GM11168 (cell line): ENCODE data around the gene OSM.

ENCODE experiments used
- in situ Hi-C: fragments of 300-500 bp; cut with MboI; formaldehyde crosslinking; loops from one replicate; pipeline ENCODE4 v1.12.0; 2022; ENCODE audit warnings: low sequenced_read_pairs; ENCODE audit not compliant: unreplicated experiment

The OSM gene

DNA sequence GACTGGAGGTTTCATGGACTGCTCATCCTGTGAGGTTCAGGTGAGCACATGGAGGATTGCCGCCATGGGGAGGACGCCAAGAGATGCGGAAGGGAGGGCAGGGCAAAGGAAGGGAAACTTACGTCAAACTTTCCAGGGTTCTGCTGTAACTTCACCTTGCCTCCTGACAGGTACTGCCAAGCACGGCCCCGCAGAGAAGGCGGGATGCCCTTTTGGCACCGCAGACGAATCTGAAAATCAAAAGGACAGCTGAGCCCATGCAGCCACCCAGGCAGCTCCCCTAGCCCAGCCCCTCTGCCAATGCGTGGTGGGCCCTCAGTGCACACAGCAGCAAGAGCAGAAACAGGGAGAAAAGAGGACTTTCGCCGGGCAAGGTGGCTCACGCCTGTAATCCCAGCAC is 32.7 kb upstream of the OSM start:
- in situ Hi-C loops, result no loop called here

DNA sequence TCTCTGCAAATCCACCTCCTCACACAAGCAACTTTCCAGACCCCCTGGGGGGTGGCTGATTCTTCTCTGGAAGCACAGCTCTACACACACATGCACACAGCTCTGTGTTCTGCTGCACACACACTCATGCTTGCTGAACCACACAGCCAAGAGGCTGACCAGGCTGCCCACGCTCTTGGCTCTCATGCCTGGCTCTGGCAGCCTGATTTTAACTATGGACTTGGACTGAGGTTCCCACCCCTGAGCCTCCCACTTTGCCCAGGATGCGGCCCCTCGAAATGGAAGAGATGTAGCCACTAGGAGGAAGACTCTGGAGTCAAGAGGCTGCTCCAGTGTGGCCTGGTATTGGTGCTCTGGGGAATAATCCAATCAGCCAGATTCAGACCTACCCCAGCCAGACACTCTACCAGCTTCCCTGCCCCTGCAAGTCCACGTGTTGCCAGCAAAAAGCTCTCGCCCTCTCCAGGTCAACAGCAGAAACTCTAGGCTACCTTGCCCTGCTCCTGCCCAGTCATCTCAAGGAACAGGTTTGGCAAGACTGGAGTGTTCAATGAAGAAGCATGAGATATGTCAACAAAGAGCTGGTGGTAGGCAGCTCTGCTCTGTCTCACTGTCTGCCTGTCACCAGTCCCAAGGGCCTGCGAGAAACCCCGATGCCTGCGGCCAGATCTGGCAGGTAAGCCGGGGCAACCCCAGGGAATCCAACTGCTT is 31.5 kb upstream of the OSM start:
- in situ Hi-C loops, result no loop called here

DNA sequence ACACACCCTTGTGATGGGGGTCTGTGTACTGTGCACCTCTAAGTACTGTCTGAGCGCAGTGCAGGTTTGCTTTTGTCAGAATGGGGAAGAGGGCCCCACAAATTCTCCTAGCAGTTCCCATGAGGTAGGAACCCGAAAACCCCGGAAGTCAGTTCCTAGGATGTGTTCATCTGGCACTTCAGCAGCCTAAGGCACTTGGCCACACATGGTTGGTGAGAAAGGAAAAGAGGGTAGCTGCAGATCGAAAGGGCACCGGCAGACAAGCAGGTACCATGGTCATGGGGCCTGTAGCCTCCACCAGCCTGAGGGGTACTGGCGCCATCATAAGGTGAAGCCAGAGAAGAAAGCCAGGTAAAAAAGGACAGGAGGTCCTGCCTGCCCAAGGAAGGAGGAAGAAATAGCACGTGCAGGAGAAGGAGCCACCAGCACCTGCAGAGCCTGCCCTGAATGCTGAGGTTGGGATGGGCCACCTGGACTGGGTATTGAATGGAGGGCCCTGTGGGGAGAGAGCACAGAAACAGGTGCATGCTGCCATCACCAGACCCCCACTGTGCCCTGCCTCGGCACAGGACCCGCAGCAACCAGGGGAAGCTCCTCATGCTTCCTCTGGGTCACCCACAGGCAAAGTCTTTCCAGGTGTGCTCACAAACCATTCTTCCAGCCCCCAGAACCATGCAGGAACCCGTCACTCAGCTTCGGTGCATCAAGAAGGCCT is 30.8 kb upstream of the OSM start:
- in situ Hi-C loops, result no loop called here

DNA sequence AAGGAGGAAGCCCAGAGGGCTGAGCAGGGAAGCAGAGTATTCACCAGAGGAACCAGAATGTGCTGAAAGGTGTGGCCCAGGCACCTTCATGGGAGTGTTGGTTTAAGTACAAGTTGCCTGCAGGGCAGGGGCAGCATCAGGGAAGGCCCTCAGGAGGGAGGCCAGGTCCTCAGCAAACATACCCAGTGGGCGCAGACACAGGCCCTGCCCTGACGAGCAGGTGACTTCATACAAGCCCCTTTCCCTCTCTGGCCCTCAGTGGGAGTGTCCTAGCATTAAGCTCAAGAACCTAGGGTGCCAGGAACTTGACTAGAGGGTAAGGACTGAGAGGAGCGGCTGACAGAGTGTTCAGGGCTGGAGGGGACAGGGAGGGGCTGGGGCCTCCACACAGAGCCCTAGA is 30.2 kb upstream of the OSM start:
- in situ Hi-C loops, result no loop called here

DNA sequence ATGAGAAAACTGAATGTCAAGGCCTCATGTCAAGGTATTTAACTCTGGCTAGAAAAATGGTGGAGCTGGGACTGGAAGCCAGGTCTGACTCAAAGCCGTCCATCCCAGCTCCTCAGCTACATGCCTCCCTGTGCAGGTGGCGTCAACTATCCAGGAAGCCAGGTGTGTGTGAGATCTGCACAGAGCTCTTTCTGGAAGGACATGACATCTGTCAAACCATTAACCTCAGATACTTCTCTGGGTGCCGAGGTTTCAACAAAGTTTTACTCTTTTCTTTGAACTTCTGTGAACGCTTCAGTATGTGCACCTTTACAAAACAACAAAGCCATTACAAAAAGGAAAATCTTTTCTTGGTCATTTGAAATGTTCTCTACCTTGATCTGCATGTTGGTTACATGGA is 29.7 kb upstream of the OSM start:
- in situ Hi-C loops, result no loop called here

DNA sequence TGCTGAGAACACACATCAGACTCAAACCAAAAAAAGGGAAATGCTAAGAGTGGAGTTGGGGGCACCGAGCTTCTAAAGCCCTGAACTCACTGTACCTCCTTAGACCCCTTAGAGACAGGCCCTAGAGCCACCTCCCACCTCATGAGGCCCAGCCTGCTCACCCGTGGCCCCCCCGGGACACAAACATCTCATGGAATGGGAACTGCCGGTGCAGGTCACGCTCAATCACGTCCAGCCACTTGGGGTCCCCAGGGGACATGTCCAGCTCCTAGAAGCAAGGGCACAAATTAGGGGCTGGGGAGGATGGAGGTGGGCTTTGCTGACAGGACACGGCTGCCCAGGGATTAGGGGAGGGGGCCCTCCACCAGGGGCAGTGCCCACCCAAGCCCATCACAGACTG is 28.9 kb upstream of the OSM start:
- in situ Hi-C loops, result no loop called here

DNA sequence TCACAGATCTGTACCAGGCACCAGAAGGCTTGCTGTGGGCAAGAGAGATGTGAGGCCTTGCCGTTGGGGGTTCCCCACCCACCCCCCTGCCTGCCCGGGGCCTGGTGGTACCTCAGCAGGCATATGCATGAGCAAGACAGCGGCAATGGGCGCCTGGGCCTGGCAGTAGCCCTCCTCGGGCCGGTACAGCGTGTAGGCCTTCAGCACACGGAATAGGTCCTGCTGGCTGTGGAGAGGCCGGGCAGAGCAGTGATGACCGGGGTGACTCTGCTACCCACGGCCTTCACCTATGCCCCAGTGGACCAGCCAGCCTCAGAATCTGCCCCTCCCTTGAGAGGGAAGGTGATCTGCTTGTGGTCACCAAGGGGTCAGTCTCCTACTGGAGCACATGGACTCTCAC is 28.2 kb upstream of the OSM start:
- in situ Hi-C loops, result no loop called here

DNA sequence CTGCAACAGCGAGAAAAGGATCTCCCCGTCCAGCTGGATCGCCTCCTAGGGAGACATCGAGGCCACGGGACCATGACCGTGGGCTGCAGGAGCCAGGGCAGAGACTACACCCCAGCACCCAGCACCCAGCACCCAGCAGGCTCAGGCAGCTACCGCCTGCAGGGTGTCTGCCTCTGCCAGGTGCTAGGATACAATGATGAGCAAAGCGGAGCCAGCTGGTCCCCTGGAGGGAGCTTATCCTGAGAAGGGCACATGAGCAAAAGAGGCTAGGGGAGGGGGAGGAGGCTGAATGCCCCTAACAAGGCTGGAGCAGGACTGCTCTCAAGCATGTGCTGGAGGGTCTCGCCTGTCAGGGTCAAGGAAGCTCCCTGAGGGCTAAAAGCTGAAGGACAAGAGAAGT is 27.4 kb upstream of the OSM start:
- in situ Hi-C loops, result no loop called here

DNA sequence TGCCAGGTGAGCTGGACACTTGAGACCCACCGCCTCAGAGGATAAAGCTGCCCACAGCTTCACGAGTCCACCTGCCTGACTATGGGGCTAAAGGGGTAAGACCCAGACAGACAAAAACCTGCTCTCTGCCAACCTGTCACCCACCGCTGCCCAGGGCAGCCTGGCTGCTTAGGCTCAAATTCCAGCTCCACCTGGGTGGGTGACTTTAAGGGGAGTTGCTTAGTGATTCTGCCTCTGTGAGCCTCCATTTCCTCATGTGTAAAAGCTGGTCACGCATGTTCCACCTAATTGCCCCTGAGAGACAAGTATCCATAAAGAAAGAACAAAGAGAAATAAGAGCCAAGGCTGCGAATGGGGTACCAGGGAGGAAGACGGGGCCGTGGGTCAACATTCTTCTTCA is 26.4 kb upstream of the OSM start:
- in situ Hi-C loops, result no loop called here

DNA sequence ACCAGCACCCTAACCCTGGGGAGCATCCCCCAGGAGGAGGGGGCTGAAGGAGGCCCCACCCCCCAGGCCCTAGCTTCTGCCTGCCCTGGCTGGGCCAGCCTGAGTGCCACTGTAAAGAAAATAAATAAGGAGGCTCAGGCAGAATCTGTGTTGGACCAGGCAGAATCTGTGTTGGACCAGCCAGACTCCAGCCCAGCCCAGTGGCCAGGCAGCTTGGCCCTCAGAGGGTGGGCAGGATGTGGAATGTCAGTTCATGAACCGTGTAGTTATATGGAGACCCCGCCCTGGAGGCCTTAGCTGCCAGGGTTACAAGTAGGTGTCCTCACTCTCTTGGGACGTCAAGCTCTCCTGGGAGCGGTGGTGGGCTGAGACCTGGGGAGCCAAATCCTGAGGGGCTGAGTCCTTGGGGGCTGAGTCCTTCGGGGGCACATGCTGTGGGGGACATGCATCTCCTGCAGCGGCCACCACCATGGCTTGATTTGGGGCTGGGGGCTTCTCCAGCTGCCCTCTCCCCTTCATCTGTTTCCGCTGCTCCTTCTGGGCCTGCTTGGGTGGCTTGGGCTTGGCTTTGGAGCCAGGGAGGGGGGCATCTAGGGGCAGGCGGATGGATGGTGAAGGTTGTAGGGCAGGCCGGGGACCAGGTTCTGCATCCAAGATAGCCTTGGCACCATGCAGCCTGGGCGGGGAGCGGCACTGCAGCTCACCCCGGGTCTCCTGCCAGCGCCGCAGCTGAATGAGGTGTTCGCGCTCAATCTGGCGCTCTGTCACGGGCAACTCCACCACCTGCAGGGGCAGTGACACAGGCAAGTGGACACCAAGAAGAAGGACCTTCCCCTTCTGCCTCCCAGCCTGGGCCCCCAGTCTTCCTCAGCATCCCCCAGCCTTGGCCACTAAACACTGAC is 25.7 kb upstream of the OSM start:
- in situ Hi-C loops, result no loop called here

DNA sequence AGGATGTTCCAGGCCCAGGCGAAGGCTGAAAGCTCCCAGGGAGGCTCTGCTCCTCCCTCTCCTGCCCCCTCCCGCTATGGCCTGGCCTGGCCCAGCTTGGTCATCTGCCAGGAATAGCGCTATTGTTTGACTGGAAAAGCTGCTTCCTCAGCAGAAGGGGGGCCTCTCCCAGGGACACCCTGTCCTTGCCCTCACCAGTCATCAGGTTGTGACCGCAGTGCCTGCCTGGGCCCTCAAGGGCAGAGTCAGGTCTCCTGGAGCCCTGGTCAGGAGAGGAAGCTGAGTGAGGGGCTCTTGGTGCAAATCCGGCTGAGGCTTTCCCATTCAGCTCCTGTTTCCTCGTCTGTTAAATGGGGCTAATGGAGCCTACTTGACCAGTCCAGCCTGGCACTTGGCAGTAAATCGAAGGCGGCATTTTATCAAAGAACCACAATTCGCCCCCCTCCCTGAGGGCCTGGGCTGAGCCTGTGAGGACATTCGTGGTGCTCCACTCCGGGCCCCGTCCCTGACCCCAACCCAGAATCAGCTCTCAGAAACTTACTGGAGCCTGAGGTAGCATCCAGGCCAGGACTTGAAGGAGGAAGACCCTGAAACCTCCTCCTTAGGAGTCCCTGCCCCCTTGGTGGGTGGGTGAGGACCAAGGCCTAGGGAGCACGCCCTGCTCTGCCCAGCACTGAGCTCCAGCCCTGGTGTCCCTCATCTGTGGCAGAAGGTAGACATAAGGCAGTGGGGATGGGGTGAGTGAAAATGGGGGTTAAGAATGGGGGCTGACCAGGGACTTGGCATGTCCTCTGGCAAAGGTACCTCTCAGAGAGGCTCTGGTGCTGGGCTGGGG is 24.6 kb upstream of the OSM start:
- in situ Hi-C loops, result no loop called here

DNA sequence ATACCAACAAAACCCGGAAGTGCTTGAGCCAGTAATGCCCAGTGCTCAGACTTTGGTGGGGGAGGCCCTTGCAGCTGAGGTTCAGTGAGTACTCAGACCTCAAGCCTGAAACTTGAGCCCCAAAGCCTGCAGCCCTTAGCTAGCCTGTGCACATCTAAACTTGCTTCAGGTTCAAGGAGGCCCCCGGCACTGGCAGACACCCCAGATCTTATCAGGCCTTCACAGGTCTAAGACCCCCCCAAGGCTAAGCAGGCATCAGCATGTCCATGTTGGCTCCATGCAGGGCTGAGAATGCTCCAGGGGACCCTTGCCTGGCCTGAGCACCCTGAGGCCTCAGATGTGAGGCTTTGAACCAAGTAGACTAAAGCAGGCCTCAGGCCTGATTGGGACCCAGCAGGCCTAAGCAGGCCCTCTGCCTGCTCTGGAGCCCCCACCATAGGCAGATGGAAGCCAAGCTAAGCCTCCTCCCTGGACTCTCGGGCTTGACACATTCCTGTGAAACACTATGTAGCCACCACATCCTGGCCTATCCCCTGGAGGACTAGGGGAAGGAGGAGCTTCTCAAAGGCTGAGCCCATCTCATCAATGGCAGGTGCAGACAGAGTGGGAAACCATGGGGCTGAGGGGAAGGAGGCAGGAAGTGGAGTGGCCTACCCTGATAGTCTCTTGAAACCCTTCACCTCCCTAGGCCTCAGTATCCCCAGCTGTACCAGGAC is 23.8 kb upstream of the OSM start:
- in situ Hi-C loops, result no loop called here

DNA sequence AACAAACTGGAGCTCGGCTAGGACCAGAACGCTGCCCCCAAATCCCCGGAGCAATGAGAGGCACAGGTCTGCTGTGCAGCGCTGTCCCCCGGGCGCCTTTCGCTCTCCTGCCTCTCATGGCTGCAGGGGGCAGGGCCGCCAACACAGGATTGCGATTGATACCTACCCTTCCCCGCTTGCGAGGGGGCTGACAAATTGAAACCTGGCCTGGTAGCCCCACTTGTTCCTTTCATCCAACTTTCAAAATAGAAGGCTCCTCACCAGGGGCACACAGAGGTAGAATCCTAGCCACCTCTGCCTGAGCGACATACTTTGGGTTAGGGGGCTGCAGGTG is 23.3 kb upstream of the OSM start:
- in situ Hi-C loops, result loop anchor here (5.0 kb wide), 1 partner anchor 97 kb away; the partner anchor contains the start of gene RNF215

DNA sequence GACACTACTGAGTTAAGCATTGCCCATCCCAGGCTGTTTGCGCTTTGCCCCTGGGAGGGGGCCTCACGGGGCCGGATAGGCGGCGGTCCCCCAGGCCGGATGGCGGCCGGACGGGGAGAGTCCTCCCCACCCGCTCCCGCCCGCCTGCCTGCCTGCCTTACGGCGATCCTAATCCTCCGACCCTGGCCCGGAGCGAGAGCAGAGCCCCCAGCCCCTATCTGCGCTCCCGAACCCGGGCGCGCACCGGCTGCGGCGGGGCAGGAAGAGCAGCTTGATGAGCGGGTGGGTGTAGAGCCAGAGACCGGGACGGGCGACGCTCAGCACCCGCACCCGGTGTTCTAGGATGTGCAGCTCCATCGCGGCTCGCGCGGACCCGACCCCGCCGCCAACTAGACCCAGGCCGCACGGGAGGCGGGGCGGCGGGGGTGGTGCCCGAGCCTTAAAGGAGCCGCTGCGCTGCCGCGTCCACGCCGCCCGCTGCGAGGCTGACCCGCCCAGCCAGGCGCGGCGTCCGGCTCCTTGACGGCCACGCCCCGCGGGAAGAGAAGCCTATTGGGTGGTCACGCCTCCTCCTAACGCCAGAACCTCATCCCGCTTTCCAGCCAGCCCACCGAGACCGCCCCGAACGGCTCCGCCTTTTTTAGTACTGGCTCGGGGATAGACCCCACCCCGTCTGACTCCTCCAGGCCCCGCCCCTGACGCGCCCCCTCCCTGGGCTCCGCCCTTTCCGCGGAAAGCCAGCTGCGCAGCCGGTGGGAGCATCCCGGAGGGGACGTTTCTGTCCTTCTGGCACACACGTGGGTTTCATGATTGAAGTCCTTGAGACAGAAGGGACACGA is 22.7 kb upstream of the OSM start, which contains the start of gene CASTOR1:
CASTOR1 (minus strand) TSS at position 365 of the 839 bp plus-strand sequence; CDS start at position 357, 8 bp downstream.
- in situ Hi-C loops, result loop anchor here (5.0 kb wide), 1 partner anchor 98 kb away; the partner anchor contains the start of gene RNF215

DNA sequence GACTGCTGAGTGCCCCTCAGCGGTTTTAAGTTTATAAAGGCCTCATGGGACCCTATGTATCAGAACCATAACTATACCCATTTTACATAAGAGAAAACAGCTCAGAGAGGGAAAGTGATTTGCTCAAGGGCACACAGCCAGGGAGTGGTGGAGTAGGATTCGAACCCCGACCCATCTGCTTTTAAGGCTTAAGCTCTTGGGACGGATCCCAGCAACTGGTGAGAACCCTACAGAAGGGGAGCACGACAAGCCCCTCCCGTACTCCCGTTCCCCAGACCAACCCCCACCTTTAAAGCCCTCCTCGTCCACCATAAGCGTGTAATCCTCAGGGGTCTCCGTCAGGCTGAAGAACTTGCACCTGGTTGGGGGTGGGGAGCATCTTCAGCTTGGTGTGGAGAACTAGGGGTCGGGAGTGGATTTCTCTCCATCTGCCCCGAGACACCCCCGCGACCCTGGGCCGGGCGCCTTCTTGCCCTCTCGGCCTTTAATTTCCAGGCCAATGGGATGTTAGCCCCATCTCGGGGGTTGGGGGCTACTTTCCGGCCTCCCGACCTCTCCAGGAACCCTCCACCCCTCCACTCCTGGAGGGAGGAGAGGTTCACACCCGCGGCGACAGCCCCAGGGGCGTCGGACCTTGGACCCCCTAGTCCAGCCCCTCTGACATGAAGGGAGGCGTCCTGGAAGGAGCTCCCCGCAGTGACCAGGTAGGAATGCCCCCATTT is 21.9 kb upstream of the OSM start:
- in situ Hi-C loops, result loop anchor here (5.0 kb wide), 1 partner anchor 99 kb away; the partner anchor contains the start of gene RNF215

DNA sequence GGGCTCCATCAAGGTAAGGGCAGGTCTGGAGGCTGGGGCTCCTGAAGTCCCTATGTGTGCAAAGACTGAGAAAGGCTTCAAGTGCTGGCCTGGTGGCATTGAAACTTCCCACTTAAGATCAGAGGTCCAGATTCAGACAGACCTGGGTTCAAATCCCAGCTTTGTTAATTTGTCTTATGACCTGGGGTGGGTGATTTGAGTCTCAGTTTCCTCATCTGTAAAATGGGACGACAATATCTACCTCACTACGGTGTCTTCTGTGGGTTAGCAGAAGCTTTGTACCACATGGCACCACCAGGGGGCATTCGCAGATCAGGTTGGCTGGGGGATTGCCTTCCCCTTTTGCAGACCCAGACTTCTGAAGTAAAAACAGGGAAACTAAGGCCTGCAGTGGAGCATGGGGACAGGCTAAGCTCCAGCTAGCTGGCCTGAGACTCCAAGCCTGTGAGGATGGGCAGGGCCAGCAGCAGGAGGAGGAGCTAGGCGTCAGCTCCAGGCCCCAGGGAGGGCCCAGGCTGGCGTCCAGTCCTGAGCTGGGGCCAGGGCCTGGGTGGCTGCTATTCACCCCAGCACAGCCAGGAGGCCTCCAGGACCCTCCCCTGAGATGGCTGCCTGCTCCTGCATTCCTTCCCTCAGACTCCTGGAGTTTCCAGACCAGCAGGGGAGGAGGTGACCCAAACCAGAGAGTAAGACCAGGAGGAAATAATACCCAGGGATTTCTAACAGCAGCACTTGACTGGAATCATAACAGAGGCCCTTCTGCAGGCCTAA is 21.2 kb upstream of the OSM start:
- in situ Hi-C loops, result loop anchor here (5.0 kb wide), 1 partner anchor 99 kb away; the partner anchor contains the start of gene RNF215
